Panc1 (cell line): ENCODE data around the gene ACTL7A. TPM values are rescaled to one million over a fixed set of nuclear protein-coding genes. Genes with fewer than 3 reads are reported as not detected.

Experiments
- ATAC-seq: fragments of 200-7000 bp; cut with Tn5 transposase; 2 replicates; pipeline ENCODE4 v1.9.1; 2020; ENCODE audit warnings: mild to moderate bottlenecking, moderate library complexity
- BruUV-seq: library from RNA; stranded (reverse); fragments of 400-500 nt; replicated peaks from 2 replicates; lab custom pipeline; 2021; lab: Mats Ljungman, UMichigan
- CTCF ChIA-PET: fragments of 300-600 bp; sonication (Branson Sonifier 250); formaldehyde crosslinking; loops from one replicate; lab custom pipeline; 2022; ENCODE audit warnings: antibody characterized with exemption; lab: Charles Lee
- POLR2A ChIA-PET: fragments of 300-600 bp; sonication (Branson Sonifier 250); formaldehyde crosslinking; loops from one replicate; lab custom pipeline; 2022; ENCODE audit warnings: antibody characterized with exemption; lab: Charles Lee
- DNase-seq: peaks from one replicate; pipeline ENCODE4 v3.0.0-alpha.2; 2010; ENCODE audit warnings: low read depth, low spot score
- H3K27ac ChIP-seq: 2 replicates; pipeline ENCODE4 v1.5.1; 2011; ENCODE audit warnings: mild to moderate bottlenecking, low read length, inconsistent platforms
- H3K27me3 ChIP-seq: fragments of 200-500 bp; sonication (Bioruptor generic); 2 replicates; pipeline ENCODE4 v1.6.0; 2014; ENCODE audit warnings: low read length, inconsistent platforms; ENCODE audit not compliant: control insufficient read depth, insufficient read depth
- H3K36me3 ChIP-seq: fragments of 200-500 bp; sonication (Bioruptor generic); 2 replicates; pipeline ENCODE4 v1.5.1; 2014; ENCODE audit warnings: inconsistent platforms, mild to moderate bottlenecking, low read length, moderate library complexity; ENCODE audit not compliant: control insufficient read depth, insufficient read depth
- H3K4me1 ChIP-seq: 2 replicates; pipeline ENCODE4 v1.5.1; 2011; ENCODE audit warnings: inconsistent platforms, mild to moderate bottlenecking, low read length, moderate library complexity; ENCODE audit not compliant: control insufficient read depth, insufficient read depth
- H3K4me3 ChIP-seq, 2 experiments: 2 replicates each; pipeline ENCODE4 v1.5.1; 2011 to 2012; ENCODE audit warnings: low read depth in 2 of 2, low read length in 2 of 2, mild to moderate bottlenecking in 2 of 2, inconsistent platforms in 1 of 2, moderate library complexity in 1 of 2
- H3K9me3 ChIP-seq: fragments of 200-500 bp; sonication (Bioruptor generic); 2 replicates; pipeline ENCODE4 v1.5.1; 2014; ENCODE audit warnings: low read depth, mild to moderate bottlenecking, inconsistent platforms, low read length, moderate library complexity; ENCODE audit not compliant: control insufficient read depth, insufficient read depth
- POLR2AphosphoS5 ChIP-seq: IDR thresholded peaks from 2 replicates; pipeline ENCODE4 v1.6.1; 2012; ENCODE audit warnings: mild to moderate bottlenecking, low read depth, low read length, moderate library complexity
- SIN3A ChIP-seq: IDR thresholded peaks from 2 replicates; pipeline ENCODE4 v1.6.1; 2012; ENCODE audit warnings: low read depth, mild to moderate bottlenecking, low read length, moderate library complexity, borderline replicate concordance; ENCODE audit not compliant: insufficient read depth
- TCF7L2 ChIP-seq: IDR thresholded peaks from 2 replicates; pipeline ENCODE4 v1.6.1; 2011; ENCODE audit warnings: mild to moderate bottlenecking, low read depth, low read length, inconsistent platforms
- in situ Hi-C: cut with HindIII; loops from 2 replicates; pipeline ENCODE4 v1.10.0; 2016; ENCODE audit warnings: low sequenced_read_pairs, low pct_unique_long_range_greater_than_20kb
- intact Hi-C: fragments of 100-400 bp; cut with micrococcal nuclease; formaldehyde crosslinking; loops from one replicate; pipeline ENCODE4 v1.10.0; 2022; ENCODE audit not compliant: unreplicated experiment
- total RNA-seq: library from RNA; stranded (reverse); gene quantifications from one replicate; pipeline ENCODE4 v1.2.1, GENCODE V29; 2021; ENCODE audit not compliant: unreplicated experiment
- TF ChIP-seq, protein P1 (sequence below): fragments of 450-650 bp; IDR thresholded peaks from 2 replicates; pipeline ENCODE4 v1.5.1; 2017; ENCODE audit warnings: mild to moderate bottlenecking
- TF ChIP-seq, protein P2 (sequence below), 2 experiments: IDR thresholded peaks; 2 replicates each; pipeline ENCODE4 v1.6.1; 2011 to 2012; ENCODE audit warnings: low read depth in 2 of 2, control low read depth in 1 of 2, low read length in 1 of 2, mild to moderate bottlenecking in 1 of 2, moderate library complexity in 1 of 2; ENCODE audit not compliant: insufficient read depth in 1 of 2

Gene ACTL7A
- total RNA-seq, 1 experiment from 2014 or later, result not detected

DNA sequence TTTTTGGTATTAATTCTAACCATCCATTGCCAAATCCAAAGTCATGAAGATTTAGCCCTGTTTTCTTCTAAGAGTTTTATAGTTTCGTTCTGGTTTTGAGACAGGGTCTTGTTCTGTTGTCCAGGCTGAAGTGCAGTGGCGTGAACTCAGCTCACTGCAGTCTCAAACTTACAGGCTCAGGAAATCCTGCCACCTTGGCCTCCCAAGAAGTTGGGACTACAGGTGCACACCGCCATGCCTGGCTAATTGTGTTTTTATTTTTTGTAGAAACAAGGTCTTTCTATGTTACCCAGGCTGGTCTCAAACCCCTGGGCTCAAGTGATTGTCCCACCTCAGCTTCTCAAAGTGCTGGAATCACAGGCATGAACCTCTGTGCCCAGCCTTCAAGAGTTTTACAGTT, 21.0 kb downstream of the ACTL7A start:
- H3K4me3 ChIP-seq, result no peak overlapping the region
- intact Hi-C loops (no loop called here), in situ Hi-C loops (no loop called here)
- DNase-seq, result no peak
- no peaks in the 10 kb centered on the region for H3K27me3 ChIP-seq
- no peaks in the 10 kb centered on the region for H3K4me1 ChIP-seq
- H3K36me3 ChIP-seq, result peaks cover 6% of the 10 kb centered on the region; the same call in 1 of the 2 replicates
- H3K9me3 ChIP-seq, result no peaks in the 10 kb centered on the region
- H3K27ac ChIP-seq, result no peak overlapping the region
- CTCF ChIA-PET, result no interaction called here
- no peak for ATAC-seq
- no TSS peak for BruUV-seq
- TF ChIP-seq, protein P1, sequence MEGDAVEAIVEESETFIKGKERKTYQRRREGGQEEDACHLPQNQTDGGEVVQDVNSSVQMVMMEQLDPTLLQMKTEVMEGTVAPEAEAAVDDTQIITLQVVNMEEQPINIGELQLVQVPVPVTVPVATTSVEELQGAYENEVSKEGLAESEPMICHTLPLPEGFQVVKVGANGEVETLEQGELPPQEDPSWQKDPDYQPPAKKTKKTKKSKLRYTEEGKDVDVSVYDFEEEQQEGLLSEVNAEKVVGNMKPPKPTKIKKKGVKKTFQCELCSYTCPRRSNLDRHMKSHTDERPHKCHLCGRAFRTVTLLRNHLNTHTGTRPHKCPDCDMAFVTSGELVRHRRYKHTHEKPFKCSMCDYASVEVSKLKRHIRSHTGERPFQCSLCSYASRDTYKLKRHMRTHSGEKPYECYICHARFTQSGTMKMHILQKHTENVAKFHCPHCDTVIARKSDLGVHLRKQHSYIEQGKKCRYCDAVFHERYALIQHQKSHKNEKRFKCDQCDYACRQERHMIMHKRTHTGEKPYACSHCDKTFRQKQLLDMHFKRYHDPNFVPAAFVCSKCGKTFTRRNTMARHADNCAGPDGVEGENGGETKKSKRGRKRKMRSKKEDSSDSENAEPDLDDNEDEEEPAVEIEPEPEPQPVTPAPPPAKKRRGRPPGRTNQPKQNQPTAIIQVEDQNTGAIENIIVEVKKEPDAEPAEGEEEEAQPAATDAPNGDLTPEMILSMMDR, result no peak
- TF ChIP-seq POLR2AphosphoS5 (no peak), TCF7L2 (no peak), SIN3A (no peak)
- TF ChIP-seq, protein P2, sequence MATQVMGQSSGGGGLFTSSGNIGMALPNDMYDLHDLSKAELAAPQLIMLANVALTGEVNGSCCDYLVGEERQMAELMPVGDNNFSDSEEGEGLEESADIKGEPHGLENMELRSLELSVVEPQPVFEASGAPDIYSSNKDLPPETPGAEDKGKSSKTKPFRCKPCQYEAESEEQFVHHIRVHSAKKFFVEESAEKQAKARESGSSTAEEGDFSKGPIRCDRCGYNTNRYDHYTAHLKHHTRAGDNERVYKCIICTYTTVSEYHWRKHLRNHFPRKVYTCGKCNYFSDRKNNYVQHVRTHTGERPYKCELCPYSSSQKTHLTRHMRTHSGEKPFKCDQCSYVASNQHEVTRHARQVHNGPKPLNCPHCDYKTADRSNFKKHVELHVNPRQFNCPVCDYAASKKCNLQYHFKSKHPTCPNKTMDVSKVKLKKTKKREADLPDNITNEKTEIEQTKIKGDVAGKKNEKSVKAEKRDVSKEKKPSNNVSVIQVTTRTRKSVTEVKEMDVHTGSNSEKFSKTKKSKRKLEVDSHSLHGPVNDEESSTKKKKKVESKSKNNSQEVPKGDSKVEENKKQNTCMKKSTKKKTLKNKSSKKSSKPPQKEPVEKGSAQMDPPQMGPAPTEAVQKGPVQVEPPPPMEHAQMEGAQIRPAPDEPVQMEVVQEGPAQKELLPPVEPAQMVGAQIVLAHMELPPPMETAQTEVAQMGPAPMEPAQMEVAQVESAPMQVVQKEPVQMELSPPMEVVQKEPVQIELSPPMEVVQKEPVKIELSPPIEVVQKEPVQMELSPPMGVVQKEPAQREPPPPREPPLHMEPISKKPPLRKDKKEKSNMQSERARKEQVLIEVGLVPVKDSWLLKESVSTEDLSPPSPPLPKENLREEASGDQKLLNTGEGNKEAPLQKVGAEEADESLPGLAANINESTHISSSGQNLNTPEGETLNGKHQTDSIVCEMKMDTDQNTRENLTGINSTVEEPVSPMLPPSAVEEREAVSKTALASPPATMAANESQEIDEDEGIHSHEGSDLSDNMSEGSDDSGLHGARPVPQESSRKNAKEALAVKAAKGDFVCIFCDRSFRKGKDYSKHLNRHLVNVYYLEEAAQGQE (IDR thresholded peaks at IDR 0.05; ENCODE audit: insufficient read depth in 1 of 2, low read depth in 2 of 2, low read length in 1 of 2), result no peak
- POLR2A ChIA-PET, result no interaction called here

- in situ Hi-C loops, result no loop called here
- TF ChIP-seq, protein P2 (IDR thresholded peaks at IDR 0.05; ENCODE audit: insufficient read depth in 1 of 2, low read depth in 2 of 2, low read length in 1 of 2), result no peak
- TF ChIP-seq, protein P1, result no peak
- TF ChIP-seq SIN3A (no peak), POLR2AphosphoS5 (no peak), TCF7L2 (no peak)
- no peaks in the 10 kb centered on the region for H3K27me3 ChIP-seq
- no peak overlapping the region for H3K27ac ChIP-seq
- H3K36me3 ChIP-seq, result peaks cover 9% of the 10 kb centered on the region; the same call in 1 of the 2 replicates
- intact Hi-C loops, result no loop called here
- H3K9me3 ChIP-seq, result no peaks in the 10 kb centered on the region
- DNase-seq (no peak), ATAC-seq (no peak)
- H3K4me1 ChIP-seq, result no peaks in the 10 kb centered on the region
- ChIA-PET CTCF (no interaction called here), POLR2A (no interaction called here)
- no peak overlapping the region for H3K4me3 ChIP-seq
- no TSS peak for BruUV-seq
These were observed 22.6 kb downstream of the ACTL7A start for GRCh38 chr9:108884701-108885100.
